HepG2 (cell line): ENCODE measurements around the gene ISOC2. TPM values are rescaled to one million over a fixed set of nuclear protein-coding genes. Genes with fewer than 3 reads are reported as not detected.

ENCODE experiments used
- AGO2 ChIP-seq: fragments of 200-400 bp; formaldehyde crosslinking; optimal IDR thresholded peaks from 2 replicates; pipeline ENCODE3; 2017; ENCODE audit warnings: mild to moderate bottlenecking, low read depth, low read length, moderate library complexity
- AKNA ChIP-seq: sonication (generic); formaldehyde crosslinking; IDR thresholded peaks from 2 replicates; pipeline ENCODE4 v1.4.0; 2020; ENCODE audit warnings: missing genetic modification reagents, borderline replicate concordance
- CHD4 ChIP-seq: fragments of 200-600 bp; sonication (generic); IDR thresholded peaks from 2 replicates; pipeline ENCODE4 v1.7.0; 2017; ENCODE audit warnings: mild to moderate bottlenecking, low read length, borderline replicate concordance
- EP300 ChIP-seq, 3 experiments: sonication (generic) in 1 of 3; formaldehyde crosslinking in 1 of 3; IDR thresholded peaks; 2 replicates each; pipeline versions ENCODE4 v1.5.1 to v1.6.1; 2011 to 2020; ENCODE audit warnings: low read depth in 2 of 3, low read length in 2 of 3, borderline replicate concordance in 1 of 3, improper control_type of control experiment in 1 of 3, mild to moderate bottlenecking in 1 of 3, missing genetic modification reagents in 1 of 3, moderate library complexity in 1 of 3
- NCOA2 ChIP-seq: sonication (generic); formaldehyde crosslinking; IDR thresholded peaks from 2 replicates; pipeline ENCODE4 v1.8.0; 2022; ENCODE audit warnings: inconsistent platforms
- NRL ChIP-seq: sonication (generic); formaldehyde crosslinking; IDR thresholded peaks from 2 replicates; pipeline ENCODE4 v1.5.0; 2020; ENCODE audit warnings: missing genetic modification reagents, mild to moderate bottlenecking, moderate library complexity, borderline replicate concordance
- PRPF4 ChIP-seq: fragments of 200-400 bp; formaldehyde crosslinking; IDR thresholded peaks from 2 replicates; pipeline ENCODE4 v1.6.1; 2016; ENCODE audit warnings: low read length, low read depth; ENCODE audit not compliant: poor library complexity, severe bottlenecking
- SAFB2 ChIP-seq: sonication (generic); formaldehyde crosslinking; IDR thresholded peaks from 2 replicates; pipeline ENCODE4 v1.5.1; 2020; ENCODE audit warnings: missing genetic modification reagents, low read depth, mild to moderate bottlenecking, borderline replicate concordance
- SCMH1 ChIP-seq: sonication (generic); formaldehyde crosslinking; IDR thresholded peaks from 2 replicates; pipeline ENCODE4 v1.9.0; 2021; ENCODE audit warnings: missing genetic modification reagents, mild to moderate bottlenecking, borderline replicate concordance
- SIN3A ChIP-seq: IDR thresholded peaks from 2 replicates; pipeline ENCODE4 v1.6.1; 2011; ENCODE audit warnings: low read depth, mild to moderate bottlenecking, control low read depth, low read length, borderline replicate concordance
- SP140L ChIP-seq: sonication (generic); formaldehyde crosslinking; IDR thresholded peaks from 2 replicates; pipeline ENCODE4 v1.4.0; 2020; ENCODE audit warnings: missing genetic modification reagents, borderline replicate concordance
- SSRP1 ChIP-seq: IDR thresholded peaks from 2 replicates; pipeline ENCODE4 v1.6.1; 2016; ENCODE audit warnings: control low read depth
- THAP11 ChIP-seq: IDR thresholded peaks from 2 replicates; pipeline ENCODE4 v1.6.1; 2016; ENCODE audit warnings: missing biosample characterization, missing genetic modification reagents
- ZKSCAN1 ChIP-seq: fragments of 150-350 bp; IDR thresholded peaks from 2 replicates; pipeline ENCODE4 v1.6.1; 2014; ENCODE audit warnings: low read length
- ZNF263 ChIP-seq: sonication (generic); formaldehyde crosslinking; IDR thresholded peaks from 2 replicates; pipeline ENCODE4 v1.4.0; 2020; ENCODE audit warnings: missing genetic modification reagents
- ZNF616 ChIP-seq: sonication (generic); formaldehyde crosslinking; IDR thresholded peaks from 2 replicates; pipeline ENCODE4 v1.5.0; 2020; ENCODE audit warnings: low read depth, mild to moderate bottlenecking, missing genetic modification reagents
- ZNF75D ChIP-seq: sonication (generic); formaldehyde crosslinking; IDR thresholded peaks from 2 replicates; pipeline ENCODE4 v1.8.1; 2023; ENCODE audit warnings: missing genetic modification reagents, mild to moderate bottlenecking, borderline replicate concordance
- ZNF839 ChIP-seq: sonication (generic); formaldehyde crosslinking; IDR thresholded peaks from 2 replicates; pipeline ENCODE4 v1.4.0; 2020; ENCODE audit warnings: missing genetic modification reagents, mild to moderate bottlenecking, borderline replicate concordance
- ZSCAN21 ChIP-seq: sonication (generic); formaldehyde crosslinking; IDR thresholded peaks from 2 replicates; pipeline ENCODE4 v1.8.0; 2022; ENCODE audit warnings: mild to moderate bottlenecking, missing genetic modification reagents, moderate library complexity, borderline replicate concordance
- ZSCAN31 ChIP-seq: sonication (generic); formaldehyde crosslinking; IDR thresholded peaks from 2 replicates; pipeline ENCODE4 v1.5.0; 2020; ENCODE audit warnings: low read depth, mild to moderate bottlenecking, missing genetic modification reagents
- polyA plus RNA-seq, 8 experiments: library from polyadenylated mRNA; depleted of rRNA in 3 of 8; stranded (reverse) in 7 of 8; unstranded in 1 of 8; fragments of >200 nt; fragmentation: Illumina TruSeq in 4 of 8; extraction: Trizol in 4 of 8; gene quantifications; 2 replicates each; pipeline versions ENCODE4 v1.2.1 to v1.2.3, GENCODE V29; 2011 to 2016; ENCODE audit warnings: low read depth in 4 of 8, missing spikeins in 1 of 8, mixed read lengths in 1 of 8; ENCODE audit not compliant: insufficient read depth in 1 of 8
- total RNA-seq, 5 experiments: library from RNA; depleted of rRNA; stranded (reverse); fragments of >200 nt; fragmentation: Illumina TruSeq; extraction: Trizol; gene quantifications; 2 replicates each; pipeline ENCODE4 v1.2.3, GENCODE V29; 2016; ENCODE audit warnings: low read depth in 1 of 5
- TF ChIP-seq, protein P1 (sequence below): sonication (generic); formaldehyde crosslinking; IDR thresholded peaks from 2 replicates; pipeline ENCODE4 v1.5.1; 2020; ENCODE audit warnings: missing genetic modification reagents, mild to moderate bottlenecking, borderline replicate concordance
- TF ChIP-seq, protein P2 (sequence below): IDR thresholded peaks from 2 replicates; pipeline ENCODE4 v1.6.1; 2018; ENCODE audit warnings: missing genetic modification reagents

ISOC2 gene
- total and polyA plus RNA-seq, 2 of the 13 experiments (the other 11 are each of a cell fraction or from before 2014, with no cell fraction given): 76.8 to 105 TPM

GRCh38 chr19:55476100-55476775 lies 14.8 kb upstream of the ISOC2 start, which contains the start of gene ZNF628 (continued):
- TF ChIP-seq SSRP1 (CRISPR knock-in tag): no peak
- TF ChIP-seq ZNF263 (CRISPR knock-in tag): peak; percentile 61
- TF ChIP-seq CHD4: no peak
- no peak; the same call in 1 of the 2 replicates for TF ChIP-seq ZNF75D
- no peak for TF ChIP-seq ZKSCAN1
- TF ChIP-seq SCMH1 (CRISPR knock-in tag): no peak
- TF ChIP-seq NCOA2 (CRISPR knock-in tag): peak; percentile 7; the same call in 1 of the 2 replicates
- no peak for TF ChIP-seq SIN3A
- TF ChIP-seq NRL (CRISPR knock-in tag): peak; percentile 94
- no peak for TF ChIP-seq AGO2
- TF ChIP-seq SP140L: no peak
- TF ChIP-seq, protein P1, sequence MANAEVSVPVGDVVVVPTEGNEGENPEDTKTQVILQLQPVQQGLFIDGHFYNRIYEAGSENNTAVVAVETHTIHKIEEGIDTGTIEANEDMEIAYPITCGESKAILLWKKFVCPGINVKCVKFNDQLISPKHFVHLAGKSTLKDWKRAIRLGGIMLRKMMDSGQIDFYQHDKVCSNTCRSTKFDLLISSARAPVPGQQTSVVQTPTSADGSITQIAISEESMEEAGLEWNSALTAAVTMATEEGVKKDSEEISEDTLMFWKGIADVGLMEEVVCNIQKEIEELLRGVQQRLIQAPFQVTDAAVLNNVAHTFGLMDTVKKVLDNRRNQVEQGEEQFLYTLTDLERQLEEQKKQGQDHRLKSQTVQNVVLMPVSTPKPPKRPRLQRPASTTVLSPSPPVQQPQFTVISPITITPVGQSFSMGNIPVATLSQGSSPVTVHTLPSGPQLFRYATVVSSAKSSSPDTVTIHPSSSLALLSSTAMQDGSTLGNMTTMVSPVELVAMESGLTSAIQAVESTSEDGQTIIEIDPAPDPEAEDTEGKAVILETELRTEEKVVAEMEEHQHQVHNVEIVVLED (CRISPR knock-in tag): peak; percentile 100
- TF ChIP-seq PRPF4: no peak
- TF ChIP-seq EP300 (IDR thresholded peaks at IDR 0.05; ENCODE audit: low read depth in 2 of 2, low read length in 2 of 2): no peak
- TF ChIP-seq EP300 (CRISPR knock-in tag; IDR thresholded peaks at IDR 0.05; ENCODE audit: borderline replicate concordance): no peak; the same call in 1 of the 2 replicates
- TF ChIP-seq AKNA: 0 out of 2 replicates have a peak, but pooled peaks have one; percentile 88
- TF ChIP-seq ZNF839: peak; percentile 60; the same call in 1 of the 2 replicates
- TF ChIP-seq, protein P2, sequence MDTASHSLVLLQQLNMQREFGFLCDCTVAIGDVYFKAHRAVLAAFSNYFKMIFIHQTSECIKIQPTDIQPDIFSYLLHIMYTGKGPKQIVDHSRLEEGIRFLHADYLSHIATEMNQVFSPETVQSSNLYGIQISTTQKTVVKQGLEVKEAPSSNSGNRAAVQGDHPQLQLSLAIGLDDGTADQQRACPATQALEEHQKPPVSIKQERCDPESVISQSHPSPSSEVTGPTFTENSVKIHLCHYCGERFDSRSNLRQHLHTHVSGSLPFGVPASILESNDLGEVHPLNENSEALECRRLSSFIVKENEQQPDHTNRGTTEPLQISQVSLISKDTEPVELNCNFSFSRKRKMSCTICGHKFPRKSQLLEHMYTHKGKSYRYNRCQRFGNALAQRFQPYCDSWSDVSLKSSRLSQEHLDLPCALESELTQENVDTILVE (CRISPR knock-in tag): peak; percentile 98
- TF ChIP-seq ZSCAN21: peak; percentile 75
- peak; percentile 99 for TF ChIP-seq THAP11 (CRISPR knock-in tag)
- TF ChIP-seq ZSCAN31: peak; percentile 77; the same call in 1 of the 2 replicates
- peak; percentile 67 for TF ChIP-seq SAFB2 (CRISPR knock-in tag)
- peak; percentile 77; the same call in 1 of the 2 replicates for TF ChIP-seq ZNF616 (CRISPR knock-in tag)
